HG02759 (cell line): ENCODE results near the gene FOXL3.
"Not testable (repeated sequence)": the region's sequence is repeated elsewhere in the genome, so short reads cannot be mapped to it uniquely, and the experiment has no call there.

Experiments
- ATAC-seq: cut with Tn5 transposase; IDR thresholded peaks from one replicate; pipeline ENCODE4 v1.9.1; 2021; ENCODE audit warnings: mild to moderate bottlenecking, moderate library complexity; ENCODE audit not compliant: unreplicated experiment

The FOXL3 gene

DNA sequence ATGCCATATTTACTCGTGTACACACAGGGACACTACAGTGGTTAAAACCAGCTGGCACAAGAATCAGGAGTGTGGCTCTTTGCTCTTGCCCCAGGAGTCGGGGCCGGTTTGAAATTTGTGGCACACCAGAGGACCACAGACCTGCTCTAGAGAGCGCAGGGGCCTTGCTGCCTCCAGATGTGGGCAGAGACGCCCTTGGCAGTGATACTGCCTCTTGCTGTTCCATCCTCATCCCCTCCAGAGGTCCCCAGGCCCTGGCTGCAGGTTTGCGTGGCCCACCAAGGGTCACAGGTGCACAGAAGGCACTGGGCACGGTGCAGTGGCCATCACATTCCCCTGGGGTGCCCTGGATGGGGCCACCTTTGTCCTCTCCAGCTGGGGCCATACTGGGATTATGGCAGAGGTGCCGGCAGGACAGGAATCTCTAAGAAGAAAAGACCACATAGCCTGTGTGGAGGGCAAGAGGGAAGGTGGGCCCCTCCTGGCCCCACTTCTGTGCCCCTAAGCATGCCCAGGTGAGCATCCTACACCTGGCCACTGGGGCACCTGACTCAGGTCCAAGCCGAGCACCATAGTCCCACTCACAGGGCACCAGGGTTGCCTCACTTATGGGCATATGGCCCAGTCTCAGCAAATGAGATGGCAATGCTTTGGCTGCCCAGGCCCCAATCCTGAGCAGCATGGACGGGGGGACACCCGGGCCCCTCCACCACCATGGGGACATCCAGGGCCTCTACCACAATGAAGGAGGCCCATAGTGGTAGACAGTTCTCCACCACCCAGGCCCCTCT lies 45.6 kb downstream of the FOXL3 start:
- ATAC-seq: no peak

DNA sequence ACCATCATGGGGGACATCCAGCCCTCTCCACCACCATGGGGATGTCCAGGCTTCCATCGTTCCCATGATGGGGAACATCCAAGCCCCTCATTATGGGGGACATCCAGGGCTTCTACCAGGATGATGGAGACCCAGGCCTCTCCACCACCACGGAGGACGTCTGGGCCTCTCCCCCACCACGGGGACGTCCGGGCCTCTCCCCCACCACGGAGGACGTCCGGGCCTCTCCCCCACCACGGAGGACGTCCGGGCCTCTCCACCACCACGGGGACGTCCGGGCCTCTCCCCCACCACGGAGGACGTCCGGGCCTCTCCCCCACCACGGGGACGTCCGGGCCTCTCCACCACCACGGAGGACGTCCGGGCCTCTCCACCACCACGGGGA lies 46.2 kb downstream of the FOXL3 start:
- not testable (repeated sequence) for ATAC-seq

DNA sequence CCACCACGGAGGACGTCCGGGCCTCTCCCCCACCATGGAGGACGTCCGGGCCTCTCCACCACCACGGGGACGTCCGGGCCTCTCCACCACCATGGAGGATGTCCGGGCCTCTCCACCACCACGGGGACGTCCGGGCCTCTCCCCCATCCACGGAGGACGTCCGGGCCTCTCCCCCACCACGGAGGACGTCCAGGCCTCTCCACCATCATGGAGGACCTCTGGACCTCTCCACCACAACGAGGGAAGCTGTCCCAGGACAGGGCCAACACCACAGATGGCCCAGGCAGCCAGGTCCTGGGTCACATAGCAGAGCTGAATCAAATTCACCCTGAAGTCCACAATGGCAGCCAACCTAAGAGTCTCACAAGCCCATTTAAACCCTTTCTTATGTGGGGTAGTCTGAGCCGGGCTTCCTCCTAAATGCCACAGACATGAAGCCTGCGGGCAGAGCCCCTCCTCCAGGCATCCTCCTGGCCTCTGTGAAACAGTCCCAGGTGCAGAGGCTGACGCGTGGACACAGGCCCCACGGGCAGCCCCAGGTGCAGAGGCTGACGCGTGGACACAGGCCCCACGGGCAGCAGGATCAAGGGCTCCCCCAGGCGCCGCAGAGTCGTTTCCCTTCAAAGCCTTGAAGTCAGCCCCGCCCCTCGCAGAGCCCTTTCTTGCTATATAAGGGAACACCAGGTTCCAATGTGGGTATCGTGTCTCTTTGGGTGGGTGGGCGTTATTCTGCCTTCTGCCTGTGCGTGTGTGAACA lies 47.0 kb downstream of the FOXL3 start:
- ATAC-seq: no peak

DNA sequence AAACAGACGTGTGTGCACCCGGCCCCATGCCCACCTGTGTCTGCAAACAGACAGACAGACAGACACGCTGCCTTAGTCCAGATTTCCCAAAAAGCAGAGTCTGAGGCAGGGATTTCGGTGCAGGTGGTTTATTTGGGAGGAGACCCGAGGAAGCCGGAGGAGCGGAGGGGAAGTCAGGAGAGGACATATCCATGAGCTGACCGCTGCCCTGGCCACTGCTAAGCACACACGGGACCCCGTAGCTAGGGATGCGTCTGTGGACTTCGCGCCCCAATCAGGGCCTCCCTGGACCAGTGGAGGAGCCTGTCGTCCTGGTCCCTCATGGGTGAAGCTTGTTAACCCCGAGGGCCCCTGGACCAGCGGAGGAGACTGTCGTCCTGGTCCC lies 47.6 kb downstream of the FOXL3 start:
- ATAC-seq: no peak

DNA sequence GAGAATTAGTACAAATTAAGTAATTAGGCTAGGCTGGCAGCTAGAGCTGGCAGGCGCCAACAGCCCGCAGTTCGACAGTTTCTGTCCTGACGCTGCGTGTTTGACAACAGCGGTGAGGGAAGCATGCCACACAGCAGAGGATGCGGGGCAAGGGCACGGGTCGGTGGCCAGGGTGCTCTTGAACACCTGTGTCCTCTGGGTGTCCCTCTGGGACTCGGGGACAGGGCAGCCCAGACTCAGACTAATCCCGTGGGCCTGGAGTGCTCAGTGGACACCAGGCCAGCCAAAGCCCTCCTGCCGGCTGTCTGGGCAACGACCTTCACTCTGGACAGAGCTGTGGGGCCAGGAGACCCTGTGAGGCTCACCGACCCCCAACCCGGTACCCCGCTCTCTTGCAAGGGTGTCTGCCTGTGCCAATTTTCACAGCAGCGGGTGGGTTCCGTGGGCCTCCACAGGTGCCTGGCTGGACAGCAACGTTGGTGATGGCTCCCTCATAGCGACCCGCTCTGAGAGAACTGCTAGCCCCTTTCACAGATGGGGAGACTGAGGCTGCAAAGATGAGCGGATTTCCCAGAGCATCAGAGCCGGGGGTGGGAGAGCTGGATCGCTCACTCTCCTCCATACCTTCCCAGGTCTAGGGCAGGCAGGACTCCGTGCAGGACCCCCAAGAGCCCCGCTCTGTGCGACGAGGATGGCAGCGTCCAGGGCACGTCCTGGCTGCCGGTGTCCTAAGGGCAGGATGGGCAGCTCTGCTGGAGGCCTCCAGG lies 48.5 kb downstream of the FOXL3 start:
- ATAC-seq: no peak

DNA sequence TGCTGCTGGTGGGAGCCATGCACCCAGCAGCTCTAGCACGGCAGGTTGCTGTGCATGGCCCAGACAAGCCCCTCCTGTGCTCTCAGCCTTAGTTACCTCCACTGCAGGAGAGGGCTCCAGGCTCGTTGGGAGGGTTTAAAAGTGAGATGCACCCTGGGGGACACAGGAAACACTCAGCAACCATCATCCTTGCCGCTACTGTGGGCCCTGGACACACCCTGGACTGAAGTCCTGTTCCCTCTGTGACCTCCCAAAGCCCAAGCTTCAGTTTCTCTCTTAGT lies 49.0 kb downstream of the FOXL3 start:
- no peak for ATAC-seq

DNA sequence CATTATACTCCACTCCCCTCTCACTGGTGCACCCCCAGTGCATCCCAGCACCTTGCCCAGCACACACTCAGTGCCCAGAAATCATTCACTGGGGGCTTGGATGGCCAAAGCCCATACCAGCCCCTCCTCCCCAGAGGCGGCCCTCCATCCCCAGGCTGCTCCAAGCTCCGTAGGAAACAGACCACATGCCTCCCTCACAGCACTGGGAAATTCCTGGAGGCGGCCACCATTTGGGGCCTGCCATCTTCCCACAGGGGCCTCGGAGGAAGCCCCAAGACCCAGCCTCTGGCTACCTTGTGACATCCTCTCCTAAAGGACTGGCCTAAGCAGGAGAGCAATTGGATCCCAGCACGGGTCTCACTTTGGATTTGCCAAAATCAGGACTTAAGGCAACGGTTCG lies 49.7 kb downstream of the FOXL3 start:
- ATAC-seq: no peak

DNA sequence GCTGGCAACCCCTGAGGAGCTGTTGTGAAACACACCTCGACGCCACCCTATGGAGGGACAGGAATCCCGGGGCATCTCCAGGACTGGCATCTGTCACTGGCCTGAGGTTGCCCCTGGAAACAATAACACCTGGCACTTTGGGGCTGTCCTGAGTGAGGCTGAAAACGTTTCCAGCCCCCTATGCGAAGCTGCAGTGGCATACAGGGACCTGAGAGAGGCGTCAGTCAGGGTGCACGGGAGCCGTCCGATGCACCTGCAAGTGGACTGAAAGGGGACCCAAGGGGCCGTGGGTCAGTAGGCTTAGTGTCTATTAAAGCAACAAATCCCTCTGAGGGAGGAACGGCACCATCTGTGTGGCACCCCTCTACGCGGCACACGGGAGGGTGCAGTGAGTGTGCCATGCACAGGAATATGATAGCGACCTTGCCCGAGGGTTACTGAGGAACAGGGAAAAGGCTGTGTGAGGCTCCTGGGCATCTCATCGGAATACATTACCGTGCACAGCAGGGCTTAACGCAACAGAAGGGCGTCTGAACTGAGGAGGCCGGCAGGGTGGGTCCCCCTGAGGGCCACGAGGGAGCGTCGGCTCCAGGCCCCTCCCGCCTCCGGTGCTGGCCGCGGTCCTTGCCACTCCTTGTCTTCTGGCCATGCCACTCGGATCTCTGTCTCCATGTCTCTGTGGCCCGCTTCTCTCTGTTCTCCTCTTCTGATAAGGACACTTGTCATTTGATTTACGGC lies 50.4 kb downstream of the FOXL3 start:
- ATAC-seq: no peak
